BLaER1 treated with 17β-estradiol and CSF1 and Interleukin-3, amounts not matched to agents 10 nM and 100 nM (cell line): Measurements from ENCODE around the gene LIPA.

ENCODE experiments used
- H3K27ac ChIP-seq, 11 experiments: shearing (Covaris generic); formaldehyde crosslinking; 2 replicates each; pipeline ENCODE4 v1.8.1; 2022
- H3K27me3 ChIP-seq, 11 experiments: shearing (Covaris generic); formaldehyde crosslinking; 2 replicates each; pipeline ENCODE4 v1.8.1; 2022
- H3K36me3 ChIP-seq, 11 experiments: shearing (Covaris generic); formaldehyde crosslinking; 2 replicates each; pipeline ENCODE4 v1.8.1; 2022
- H3K4me1 ChIP-seq, 10 experiments: shearing (Covaris generic); formaldehyde crosslinking; 2 replicates each; pipeline ENCODE4 v1.8.1; 2022
- H3K4me2 ChIP-seq, 11 experiments: shearing (Covaris generic); formaldehyde crosslinking; 2 replicates each; pipeline ENCODE4 v1.8.1; 2022
- H3K4me3 ChIP-seq, 10 experiments: shearing (Covaris generic); formaldehyde crosslinking; 2 replicates each; pipeline ENCODE4 v1.8.1; 2022
- H3K9ac ChIP-seq, 11 experiments: shearing (Covaris generic); formaldehyde crosslinking; 2 replicates each; pipeline ENCODE4 v1.8.1; 2022
- H3K9me3 ChIP-seq, 11 experiments: shearing (Covaris generic); formaldehyde crosslinking; replicated peaks in 1 of 11; 2 replicates each; pipeline ENCODE4 v1.8.1; 2022
- H4K20me1 ChIP-seq, 11 experiments: shearing (Covaris generic); formaldehyde crosslinking; 2 replicates each; pipeline ENCODE4 v1.8.1; 2022
- Cebpa-rat ChIP-seq, 11 experiments: shearing (Covaris generic); IDR thresholded peaks; 2 replicates each; pipeline ENCODE4 v1.8.1; 2022

LIPA gene

DNA sequence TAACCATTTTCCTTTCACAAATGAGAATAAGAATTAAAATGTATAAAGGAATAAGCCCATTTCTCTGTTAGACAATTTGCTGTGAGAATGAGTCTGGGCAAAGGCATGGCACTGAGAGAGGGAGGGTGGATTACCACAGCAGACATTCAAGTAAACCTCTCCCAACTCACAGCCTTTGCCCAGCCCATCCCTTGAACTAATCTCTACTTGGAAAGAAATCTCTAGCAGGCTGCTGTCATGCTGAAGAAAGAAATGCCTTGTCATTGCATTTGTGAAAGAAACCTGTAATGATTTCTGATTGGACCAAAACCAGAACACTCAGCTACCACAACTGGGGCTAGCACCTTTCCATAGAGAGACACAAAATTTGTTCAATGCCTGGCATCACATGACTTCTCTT is 83.7 kb downstream of the LIPA start:
- H3K4me1 ChIP-seq = peaks cover 0 to 40% (median 7%) of the 10 kb centered on the region in 10 experiments; a peak in 10 of 20 replicates
- H3K9me3 ChIP-seq = no peaks in the 10 kb centered on the region
- H3K36me3 ChIP-seq = no peaks in the 10 kb centered on the region
- H3K27me3 ChIP-seq = no peaks in the 10 kb centered on the region
- no peak overlapping the region for H3K4me3 ChIP-seq
- H3K9ac ChIP-seq = no peak overlapping the region
- no peak for TF ChIP-seq Cebpa-rat (IDR thresholded peaks at IDR 0.05)
- H4K20me1 ChIP-seq = no peaks in the 10 kb centered on the region
- H3K27ac ChIP-seq = no peak overlapping the region
- H3K4me2 ChIP-seq = peak overlapping the region in 1 of 11 experiments; percentile 33; a peak in 2 of 22 replicates

DNA sequence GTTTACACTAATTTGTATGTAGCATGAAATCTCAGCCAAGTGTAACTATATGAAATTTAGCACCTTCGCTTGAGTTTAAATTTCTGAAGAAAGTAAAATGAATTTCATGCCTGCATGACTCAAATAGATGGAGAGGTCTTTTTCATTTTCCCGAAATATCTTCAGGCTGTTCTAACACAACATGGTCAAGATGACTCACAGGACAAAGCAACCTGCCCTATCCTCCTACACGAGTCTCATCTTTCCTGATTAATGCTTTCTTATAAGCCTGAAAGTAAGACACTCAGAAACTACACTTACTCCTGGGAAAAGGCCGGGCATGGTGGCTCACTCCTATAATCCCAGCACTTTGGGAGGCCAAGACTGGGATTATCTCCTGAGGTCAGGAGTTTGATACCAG is 85.7 kb downstream of the LIPA start:
- Histone ChIP-seq H3K27ac (no peak overlapping the region), H3K4me3 (no peak overlapping the region), H4K20me1 (no peaks in the 10 kb centered on the region), H3K27me3 (no peaks in the 10 kb centered on the region), H3K9ac (no peak overlapping the region), H3K36me3 (no peaks in the 10 kb centered on the region), H3K4me1 (peaks cover 0 to 37% (median 7%) of the 10 kb centered on the region in 10 experiments; a peak in 10 of 20 replicates), H3K4me2 (no peak overlapping the region), H3K9me3 (no peaks in the 10 kb centered on the region)
- no peak for TF ChIP-seq Cebpa-rat (IDR thresholded peaks at IDR 0.05)

DNA sequence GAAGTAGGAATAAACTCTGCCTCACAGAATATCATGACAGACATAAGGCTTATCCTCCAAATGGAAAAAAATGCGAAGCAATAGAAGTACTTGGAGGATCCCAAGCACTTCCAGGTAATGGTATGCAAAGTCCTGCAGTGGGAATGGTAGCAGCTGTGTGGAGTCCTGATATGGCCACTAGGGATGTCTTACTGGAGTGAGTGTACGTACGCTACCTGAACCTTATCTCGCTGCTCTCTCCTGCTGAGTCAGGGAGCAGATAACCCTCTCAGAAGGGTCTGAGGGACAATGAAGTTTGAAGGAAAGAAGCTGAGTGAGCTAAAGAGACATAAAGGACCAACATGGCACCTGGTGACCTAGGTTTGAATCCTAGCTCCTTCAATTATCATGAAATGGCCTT is 86.7 kb downstream of the LIPA start:
- Histone ChIP-seq H3K9ac (no peak overlapping the region), H4K20me1 (no peaks in the 10 kb centered on the region), H3K4me1 (peaks cover 0 to 37% (median 7%) of the 10 kb centered on the region in 10 experiments; a peak in 10 of 20 replicates), H3K36me3 (no peaks in the 10 kb centered on the region), H3K9me3 (no peaks in the 10 kb centered on the region), H3K4me3 (no peak overlapping the region), H3K4me2 (peak overlapping the region in 3 of 11 experiments; percentile 55 to 69 (median 60); a peak in 5 of 22 replicates), H3K27me3 (no peaks in the 10 kb centered on the region), H3K27ac (peak overlapping the region in 2 of 11 experiments; percentile 41 to 55; a peak in 2 of 22 replicates)
- no peak for TF ChIP-seq Cebpa-rat (IDR thresholded peaks at IDR 0.05)

DNA sequence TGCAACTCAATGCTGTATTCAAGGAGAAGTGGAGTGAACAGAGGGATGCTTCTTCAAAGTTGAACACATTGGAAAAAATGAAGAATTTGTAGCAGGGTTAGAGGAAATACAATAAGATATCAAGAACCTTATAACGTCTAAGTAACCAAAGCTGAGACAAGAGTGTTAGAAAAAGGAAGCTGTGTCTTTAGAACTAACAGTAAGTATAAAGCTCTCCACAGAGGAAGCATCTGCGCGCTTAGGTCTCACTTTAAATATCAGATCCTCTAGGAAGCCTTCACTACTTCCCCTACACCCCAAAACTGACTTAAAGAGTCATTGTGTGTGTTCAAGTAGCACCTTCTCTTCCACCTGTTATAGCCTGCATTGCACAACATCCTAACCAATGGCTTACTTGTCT is 87.5 kb downstream of the LIPA start:
- no peaks in the 10 kb centered on the region for H4K20me1 ChIP-seq
- no peaks in the 10 kb centered on the region for H3K9me3 ChIP-seq
- H3K27ac ChIP-seq = peak overlapping the region in 2 of 11 experiments; percentile 41 to 55; a peak in 3 of 22 replicates
- peak overlapping the region in 7 of 11 experiments; percentile 8 to 69 (median 33); a peak in 7 of 22 replicates for H3K4me2 ChIP-seq
- H3K27me3 ChIP-seq = no peaks in the 10 kb centered on the region
- H3K36me3 ChIP-seq = no peaks in the 10 kb centered on the region
- no peak for TF ChIP-seq Cebpa-rat (IDR thresholded peaks at IDR 0.05)
- peak overlapping the region in 1 of 11 experiments; percentile 11; a peak in 1 of 22 replicates for H3K9ac ChIP-seq
- peaks cover 0 to 37% (median 7%) of the 10 kb centered on the region in 10 experiments; a peak in 10 of 20 replicates for H3K4me1 ChIP-seq
- H3K4me3 ChIP-seq = no peak overlapping the region
